ENCODE data around the gene OSGEP.

Gene OSGEP

DNA sequence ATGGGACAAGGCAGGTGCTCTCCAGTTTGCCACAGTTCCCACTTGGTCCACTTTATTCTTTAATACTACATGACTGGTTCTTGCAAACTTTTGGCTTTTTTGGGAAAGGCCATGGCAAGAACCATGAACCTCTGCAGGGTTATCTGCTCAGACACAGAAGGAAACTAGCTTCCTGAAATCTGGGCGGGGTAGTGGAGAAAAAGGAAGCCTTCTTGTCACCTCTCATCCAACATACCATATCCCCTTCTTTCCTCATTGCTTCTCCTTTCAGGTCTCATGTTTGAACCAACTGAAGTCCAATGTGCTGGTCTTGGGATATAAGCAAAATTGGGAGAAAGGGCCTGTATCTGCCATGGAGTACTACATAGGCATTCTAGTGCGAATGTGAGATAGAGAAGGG is 13.2 kb downstream of the OSGEP start:
- TF ChIP-seq, protein P1, sequence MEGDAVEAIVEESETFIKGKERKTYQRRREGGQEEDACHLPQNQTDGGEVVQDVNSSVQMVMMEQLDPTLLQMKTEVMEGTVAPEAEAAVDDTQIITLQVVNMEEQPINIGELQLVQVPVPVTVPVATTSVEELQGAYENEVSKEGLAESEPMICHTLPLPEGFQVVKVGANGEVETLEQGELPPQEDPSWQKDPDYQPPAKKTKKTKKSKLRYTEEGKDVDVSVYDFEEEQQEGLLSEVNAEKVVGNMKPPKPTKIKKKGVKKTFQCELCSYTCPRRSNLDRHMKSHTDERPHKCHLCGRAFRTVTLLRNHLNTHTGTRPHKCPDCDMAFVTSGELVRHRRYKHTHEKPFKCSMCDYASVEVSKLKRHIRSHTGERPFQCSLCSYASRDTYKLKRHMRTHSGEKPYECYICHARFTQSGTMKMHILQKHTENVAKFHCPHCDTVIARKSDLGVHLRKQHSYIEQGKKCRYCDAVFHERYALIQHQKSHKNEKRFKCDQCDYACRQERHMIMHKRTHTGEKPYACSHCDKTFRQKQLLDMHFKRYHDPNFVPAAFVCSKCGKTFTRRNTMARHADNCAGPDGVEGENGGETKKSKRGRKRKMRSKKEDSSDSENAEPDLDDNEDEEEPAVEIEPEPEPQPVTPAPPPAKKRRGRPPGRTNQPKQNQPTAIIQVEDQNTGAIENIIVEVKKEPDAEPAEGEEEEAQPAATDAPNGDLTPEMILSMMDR (IDR thresholded peaks at IDR 0.05; ENCODE audit: low read depth, low read length, missing control alignments): no peak
- no peak overlapping the region for H3K4me3 ChIP-seq (ENCODE audit: low read depth, low read length)
- no peak for DNase-seq (ENCODE audit: low read depth)

DNA sequence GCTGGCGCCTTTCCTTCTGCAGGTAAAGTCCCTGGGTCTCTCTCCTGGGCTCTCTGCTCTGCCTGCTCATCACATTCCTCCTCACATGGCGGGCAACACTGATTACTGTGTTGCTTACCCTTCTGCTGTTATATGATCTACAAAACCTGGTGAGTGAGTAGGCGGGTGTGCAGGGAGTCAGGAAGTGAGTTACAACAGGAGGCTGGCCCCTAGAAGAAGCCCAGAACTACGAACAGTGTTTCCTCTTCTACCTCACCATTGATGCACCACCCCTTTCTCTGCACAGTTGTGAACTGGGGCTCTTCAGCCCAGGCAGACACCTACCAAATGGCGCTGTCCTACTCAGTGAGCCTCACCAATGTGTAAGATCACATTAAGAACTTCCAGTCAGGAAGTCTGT is 13.7 kb downstream of the OSGEP start:
- TF ChIP-seq, protein P1 (IDR thresholded peaks at IDR 0.05; ENCODE audit: low read depth, low read length, missing control alignments): no peak
- no peak overlapping the region for H3K4me3 ChIP-seq (ENCODE audit: low read depth, low read length)

DNA sequence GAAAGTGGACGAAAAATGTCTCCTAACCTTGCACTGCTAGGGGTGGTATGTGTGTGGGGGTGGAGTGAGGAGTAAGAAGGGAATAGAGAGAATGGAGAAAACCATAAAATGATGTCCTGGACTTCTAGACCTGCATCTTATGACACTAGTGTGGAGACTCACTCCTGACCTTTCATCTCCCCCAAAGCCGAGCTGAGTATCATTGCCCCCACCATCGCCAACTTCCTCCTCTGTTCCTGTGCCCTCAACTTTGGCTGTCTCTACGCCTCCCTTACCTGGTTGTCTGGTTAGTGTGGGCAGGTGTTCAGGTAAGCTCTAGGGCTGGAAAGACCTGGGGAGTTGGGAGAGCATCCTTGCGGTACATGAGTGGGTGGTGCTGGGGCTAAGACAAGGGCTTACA is 14.1 kb downstream of the OSGEP start:
- no peak overlapping the region for H3K4me3 ChIP-seq (ENCODE audit: low read depth, low read length)
- DNase-seq (ENCODE audit: low read depth): no peak
- TF ChIP-seq, protein P1 (IDR thresholded peaks at IDR 0.05; ENCODE audit: low read depth, low read length, missing control alignments): no peak

More for the DNA sequence above, 13.7 kb downstream of the OSGEP start:
- DNase-seq (ENCODE audit: low read depth): no peak

DNA sequence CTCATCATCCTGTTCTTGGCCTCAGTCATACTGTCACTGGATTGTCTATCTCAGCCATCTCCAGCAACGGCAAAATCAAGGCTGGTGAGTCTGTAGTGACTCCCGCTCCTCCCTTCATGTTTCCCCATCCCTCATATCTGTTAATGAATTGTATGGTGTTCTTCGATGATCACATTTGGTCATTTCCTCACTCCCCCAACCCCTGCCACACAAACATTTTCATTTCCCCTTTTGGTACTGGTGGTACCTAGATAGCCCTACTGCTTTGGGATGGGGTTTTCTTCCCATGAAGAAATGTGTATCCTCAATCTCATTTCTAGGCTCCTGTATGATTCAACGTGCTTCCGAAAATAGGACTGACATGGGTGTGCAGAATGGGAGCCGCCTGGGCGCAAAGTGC is 15.9 kb downstream of the OSGEP start:
- H3K4me3 ChIP-seq (ENCODE audit: low read depth, low read length): no peak overlapping the region
- no peak for DNase-seq (ENCODE audit: low read depth)
- TF ChIP-seq, protein P1 (IDR thresholded peaks at IDR 0.05; ENCODE audit: low read depth, low read length, missing control alignments): no peak

DNA sequence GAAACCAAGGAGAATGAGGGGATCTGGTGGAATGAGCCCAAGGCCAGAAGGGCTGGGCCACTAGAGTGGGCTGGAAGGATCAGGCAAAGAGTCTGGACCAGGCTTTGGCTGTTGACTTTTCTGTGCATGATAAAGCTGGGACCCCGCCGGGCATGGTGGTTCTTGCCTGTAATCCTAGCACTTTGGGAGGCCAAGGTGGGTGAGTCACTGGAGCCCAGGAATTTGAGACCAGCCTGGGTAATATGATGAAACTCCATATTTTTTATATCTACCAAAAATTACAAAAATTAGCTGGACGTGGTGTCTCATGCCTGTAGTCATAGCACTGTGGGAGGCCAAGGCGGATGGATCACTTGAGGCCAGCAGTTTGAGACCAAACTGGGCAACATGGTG is 18.3 kb downstream of the OSGEP start:
- no peak for DNase-seq (ENCODE audit: low read depth)
- TF ChIP-seq, protein P1 (IDR thresholded peaks at IDR 0.05; ENCODE audit: low read depth, low read length, missing control alignments): no peak
- H3K4me3 ChIP-seq (ENCODE audit: low read depth, low read length): no peak overlapping the region

DNA sequence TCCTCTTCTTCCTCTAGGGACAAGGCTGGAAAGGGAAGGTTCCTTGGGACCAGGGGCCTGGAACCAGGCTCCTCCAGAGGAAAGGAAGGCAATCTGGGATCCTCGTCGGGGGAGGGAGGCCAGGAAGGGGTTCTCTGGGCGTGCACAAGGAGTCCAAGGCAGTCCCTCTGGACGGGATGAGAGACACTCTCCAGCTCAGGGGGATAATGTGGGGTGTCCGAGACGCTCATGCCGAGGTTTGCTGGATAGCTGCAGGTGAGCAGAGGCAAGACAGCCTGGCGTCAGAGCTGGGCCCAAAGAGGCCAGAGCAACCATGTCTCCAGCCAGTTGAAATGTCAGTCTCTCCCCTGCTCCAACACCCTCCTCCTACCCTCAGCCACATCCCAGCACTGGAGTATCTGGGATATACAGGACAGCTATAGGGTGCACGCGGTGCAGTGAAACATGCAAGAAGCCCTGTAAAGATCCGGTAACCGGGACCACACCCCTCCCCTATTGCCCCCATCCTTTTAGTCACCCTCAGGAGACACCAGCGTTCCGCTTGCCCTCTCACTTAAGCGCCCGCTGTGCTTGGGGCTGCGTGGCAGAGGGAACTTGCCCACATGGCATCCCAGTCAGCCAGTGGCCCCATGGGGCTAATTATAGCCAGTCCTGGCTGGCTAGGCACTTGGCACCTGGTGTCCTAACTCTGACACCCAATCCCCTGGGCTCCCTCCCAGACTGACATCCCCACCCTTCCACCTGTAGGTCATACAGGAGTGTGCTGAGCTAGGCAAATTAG is 18.8 kb downstream of the OSGEP start, which contains the start of gene KLHL33:
KLHL33 (minus strand) TSS at position 585 of the 781 bp plus-strand sequence; CDS start at position 230, 355 bp downstream.
- H3K4me3 ChIP-seq (ENCODE audit: low read depth, low read length): no peak within 1 kb of the TSS
- TF ChIP-seq, protein P1 (IDR thresholded peaks at IDR 0.05; ENCODE audit: low read depth, low read length, missing control alignments): no peak
- no peak for DNase-seq (ENCODE audit: low read depth)
